SU-DHL-6 (cell line): ENCODE results near the gene USP7.
"Not testable (repeated sequence)": the region's sequence is repeated elsewhere in the genome, so short reads cannot be mapped to it uniquely, and the experiment has no call there.

Source experiments
- H2AFZ ChIP-seq: fragments of 200-600 bp; sonication (generic); 2 replicates; pipeline ENCODE4 v1.6.1; 2014; ENCODE audit warnings: low read depth, mild to moderate bottlenecking, moderate library complexity, mixed read lengths, antibody characterized with exemption, low read length; ENCODE audit not compliant: severe bottlenecking
- H3F3A ChIP-seq: fragments of 200-600 bp; shearing (Covaris generic); 2 replicates; pipeline ENCODE4 v1.6.0; 2016; ENCODE audit warnings: antibody characterized with exemption, mild to moderate bottlenecking; ENCODE audit not compliant: insufficient read depth
- H3K27ac ChIP-seq: fragments of 200-600 bp; sonication (generic); 2 replicates; pipeline ENCODE4 v1.5.1; 2016; ENCODE audit warnings: low read depth, mild to moderate bottlenecking, low read length, moderate library complexity, mixed read lengths
- H3K27me3 ChIP-seq: fragments of 200-600 bp; sonication (generic), shearing (Covaris generic); 2 replicates; pipeline ENCODE4 v1.6.0; 2014; ENCODE audit warnings: mild to moderate bottlenecking, low read length
- H3K36me3 ChIP-seq: fragments of 200-600 bp; sonication (generic); 2 replicates; pipeline ENCODE4 v1.6.1; 2014; ENCODE audit warnings: mild to moderate bottlenecking, low read length, mixed read lengths
- H3K4me2 ChIP-seq: fragments of 300-600, 200-600 bp; shearing (Covaris generic), sonication (generic); 2 replicates; pipeline ENCODE4 v1.6.0; 2014; ENCODE audit warnings: low read length, low read depth, mild to moderate bottlenecking; ENCODE audit not compliant: poor library complexity, severe bottlenecking
- H3K4me3 ChIP-seq: fragments of 200-600 bp; sonication (generic); 2 replicates; pipeline ENCODE4 v1.5.1; 2014; ENCODE audit warnings: antibody characterized with exemption, low read length, mild to moderate bottlenecking, mixed read lengths; ENCODE audit not compliant: insufficient read depth, poor library complexity, severe bottlenecking
- H3K79me2 ChIP-seq: fragments of 200-600 bp; sonication (generic); 2 replicates; pipeline ENCODE4 v1.6.1; 2014; ENCODE audit warnings: mild to moderate bottlenecking, low read length, moderate library complexity; ENCODE audit not compliant: insufficient read depth
- H3K9ac ChIP-seq: fragments of 200-600 bp; sonication (generic); 2 replicates; pipeline ENCODE4 v1.7.0; 2014; ENCODE audit warnings: mild to moderate bottlenecking, low read length
- H3K9me2 ChIP-seq: fragments of 200-600 bp; sonication (generic); replicated peaks from 2 replicates; pipeline ENCODE4 v1.6.1; 2014; ENCODE audit warnings: low read length; ENCODE audit not compliant: insufficient read depth
- H3K9me3 ChIP-seq: fragments of 200-600 bp; sonication (generic); 2 replicates; pipeline ENCODE4 v1.6.1; 2014; ENCODE audit warnings: low read length, mixed read lengths; ENCODE audit not compliant: insufficient read depth
- H4K20me1 ChIP-seq: fragments of 200-600 bp; sonication (generic); 2 replicates; pipeline ENCODE4 v1.6.1; 2014; ENCODE audit warnings: low read depth, mild to moderate bottlenecking, antibody characterized with exemption, low read length, moderate library complexity, mixed read lengths
- EZH2phosphoT487 ChIP-seq: fragments of 200-600 bp; sonication (generic), shearing (Covaris generic); conservative IDR thresholded peaks from 2 replicates; pipeline ENCODE4 v1.6.1; 2018; ENCODE audit warnings: mild to moderate bottlenecking, antibody characterized with exemption, low read length, moderate library complexity, mixed read lengths
- TF ChIP-seq, protein P1 (sequence below): fragments of 200-600 bp; sonication (generic); IDR thresholded peaks from one replicate; pipeline ENCODE4 v1.5.1; 2017; ENCODE audit warnings: antibody characterized with exemption, mild to moderate bottlenecking, low read length, moderate library complexity; ENCODE audit not compliant: insufficient read depth, poor library complexity, severe bottlenecking

USP7 gene

DNA sequence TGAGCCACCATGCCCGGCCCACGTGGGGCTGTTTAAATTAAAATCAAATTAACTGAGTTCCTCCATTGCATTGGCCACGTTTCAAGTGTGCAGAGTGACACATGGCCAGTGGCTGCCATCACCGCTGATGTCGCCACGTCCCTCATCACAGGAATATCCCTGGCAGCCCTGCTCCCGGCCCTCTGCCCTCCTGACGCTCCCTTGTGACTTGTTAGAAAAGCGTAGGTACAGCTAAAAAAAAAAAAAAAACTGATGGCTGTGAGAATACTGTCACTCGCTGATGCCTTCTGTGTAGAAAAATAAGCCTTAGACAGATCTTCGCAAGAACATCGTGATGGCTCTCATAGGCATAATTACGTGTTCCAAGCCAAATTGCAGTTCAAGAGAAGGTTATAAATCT lies 116.6 kb downstream of the USP7 start:
- no peaks in the 10 kb centered on the region; the same call in 1 of the 2 replicates for H4K20me1 ChIP-seq
- H2AFZ ChIP-seq, result no peak overlapping the region
- H3K27me3 ChIP-seq, result no peaks in the 10 kb centered on the region
- no peak overlapping the region for H3K27ac ChIP-seq
- no peak overlapping the region for H3K9ac ChIP-seq
- H3K79me2 ChIP-seq, result peaks cover 15% of the 10 kb centered on the region
- no peaks in the 10 kb centered on the region for H3K9me2 ChIP-seq
- H3F3A ChIP-seq, result no peaks in the 10 kb centered on the region
- H3K9me3 ChIP-seq, result no peaks in the 10 kb centered on the region
- H3K4me3 ChIP-seq, result no peak overlapping the region
- H3K4me2 ChIP-seq, result no peak overlapping the region
- no peaks in the 10 kb centered on the region; the same call in 1 of the 2 replicates for H3K36me3 ChIP-seq
- TF ChIP-seq EZH2phosphoT487, result no peak
- TF ChIP-seq, protein P1, sequence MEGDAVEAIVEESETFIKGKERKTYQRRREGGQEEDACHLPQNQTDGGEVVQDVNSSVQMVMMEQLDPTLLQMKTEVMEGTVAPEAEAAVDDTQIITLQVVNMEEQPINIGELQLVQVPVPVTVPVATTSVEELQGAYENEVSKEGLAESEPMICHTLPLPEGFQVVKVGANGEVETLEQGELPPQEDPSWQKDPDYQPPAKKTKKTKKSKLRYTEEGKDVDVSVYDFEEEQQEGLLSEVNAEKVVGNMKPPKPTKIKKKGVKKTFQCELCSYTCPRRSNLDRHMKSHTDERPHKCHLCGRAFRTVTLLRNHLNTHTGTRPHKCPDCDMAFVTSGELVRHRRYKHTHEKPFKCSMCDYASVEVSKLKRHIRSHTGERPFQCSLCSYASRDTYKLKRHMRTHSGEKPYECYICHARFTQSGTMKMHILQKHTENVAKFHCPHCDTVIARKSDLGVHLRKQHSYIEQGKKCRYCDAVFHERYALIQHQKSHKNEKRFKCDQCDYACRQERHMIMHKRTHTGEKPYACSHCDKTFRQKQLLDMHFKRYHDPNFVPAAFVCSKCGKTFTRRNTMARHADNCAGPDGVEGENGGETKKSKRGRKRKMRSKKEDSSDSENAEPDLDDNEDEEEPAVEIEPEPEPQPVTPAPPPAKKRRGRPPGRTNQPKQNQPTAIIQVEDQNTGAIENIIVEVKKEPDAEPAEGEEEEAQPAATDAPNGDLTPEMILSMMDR, result no peak

DNA sequence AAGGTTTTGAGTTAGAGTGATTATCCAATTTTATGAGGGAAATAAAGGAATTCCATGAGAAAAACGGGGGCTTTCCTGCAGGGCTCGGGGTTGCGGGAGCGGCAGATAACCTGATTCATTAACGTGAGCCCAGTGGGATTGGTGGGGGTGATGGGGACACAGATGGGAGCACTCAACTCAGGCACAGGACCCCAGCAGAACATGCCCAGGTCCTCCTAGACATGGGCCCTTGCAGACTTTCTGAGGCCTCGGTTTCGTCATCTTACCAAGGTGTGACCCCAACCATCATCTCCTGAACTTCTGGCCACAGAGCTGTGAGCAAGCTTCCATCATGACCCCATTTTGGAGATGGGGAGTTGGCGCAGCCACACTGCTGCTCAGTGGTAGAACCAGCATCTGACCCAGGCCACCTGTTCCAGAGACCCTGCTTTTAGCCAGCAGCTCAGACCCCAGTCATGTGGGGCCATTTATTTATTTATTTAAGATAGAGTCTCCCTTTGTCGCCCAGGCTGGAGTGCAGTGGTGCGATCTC lies 117.2 kb downstream of the USP7 start:
- Histone ChIP-seq H4K20me1 (no peaks in the 10 kb centered on the region; the same call in 1 of the 2 replicates), H3K79me2 (peaks cover 15% of the 10 kb centered on the region), H3K9me3 (no peaks in the 10 kb centered on the region), H3K27ac (no peak overlapping the region), H3K4me2 (no peak overlapping the region), H3K4me3 (no peak overlapping the region), H2AFZ (no peak overlapping the region), H3K27me3 (no peaks in the 10 kb centered on the region), H3K36me3 (no peaks in the 10 kb centered on the region; the same call in 1 of the 2 replicates), H3F3A (no peaks in the 10 kb centered on the region), H3K9ac (no peak overlapping the region), H3K9me2 (no peaks in the 10 kb centered on the region)
- TF ChIP-seq, protein P1, result no peak
- no peak for TF ChIP-seq EZH2phosphoT487

DNA sequence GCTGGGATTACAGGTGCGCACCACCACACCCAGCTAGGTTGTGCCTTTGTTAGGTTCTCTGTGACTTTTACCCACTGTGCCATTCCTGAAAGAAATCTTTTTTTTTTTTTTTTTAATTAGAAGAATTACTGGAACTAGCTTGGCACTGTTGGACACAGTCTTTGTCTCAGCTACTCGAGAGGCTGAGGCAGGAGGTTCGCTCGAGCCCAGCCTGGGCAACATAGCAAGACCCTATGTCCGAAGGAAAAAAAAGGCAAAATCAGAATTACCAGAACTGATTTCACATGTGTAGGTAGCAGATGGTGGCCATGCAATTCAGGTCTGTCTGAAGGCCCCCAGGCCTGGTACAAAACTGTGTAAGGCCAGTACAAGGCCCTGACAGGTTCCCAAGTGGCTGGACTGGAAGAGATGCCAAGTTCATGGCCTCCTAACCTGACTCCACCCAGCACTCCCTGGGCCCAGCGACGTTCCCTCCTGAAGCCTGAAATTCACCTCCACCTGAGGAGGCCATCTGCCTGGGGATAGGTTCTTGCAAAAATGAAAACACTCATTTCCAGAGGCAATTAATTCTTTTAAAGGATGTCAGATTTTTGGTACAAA lies 117.9 kb downstream of the USP7 start:
- Histone ChIP-seq H3F3A (no peaks in the 10 kb centered on the region), H3K27me3 (no peaks in the 10 kb centered on the region), H2AFZ (no peak overlapping the region), H3K36me3 (no peaks in the 10 kb centered on the region; the same call in 1 of the 2 replicates), H3K9ac (no peak overlapping the region), H3K27ac (no peak overlapping the region), H3K79me2 (peaks cover 15% of the 10 kb centered on the region), H3K9me3 (no peaks in the 10 kb centered on the region), H4K20me1 (no peaks in the 10 kb centered on the region; the same call in 1 of the 2 replicates), H3K4me3 (no peak overlapping the region), H3K9me2 (no peaks in the 10 kb centered on the region), H3K4me2 (no peak overlapping the region)
- TF ChIP-seq, protein P1, result no peak
- no peak for TF ChIP-seq EZH2phosphoT487

DNA sequence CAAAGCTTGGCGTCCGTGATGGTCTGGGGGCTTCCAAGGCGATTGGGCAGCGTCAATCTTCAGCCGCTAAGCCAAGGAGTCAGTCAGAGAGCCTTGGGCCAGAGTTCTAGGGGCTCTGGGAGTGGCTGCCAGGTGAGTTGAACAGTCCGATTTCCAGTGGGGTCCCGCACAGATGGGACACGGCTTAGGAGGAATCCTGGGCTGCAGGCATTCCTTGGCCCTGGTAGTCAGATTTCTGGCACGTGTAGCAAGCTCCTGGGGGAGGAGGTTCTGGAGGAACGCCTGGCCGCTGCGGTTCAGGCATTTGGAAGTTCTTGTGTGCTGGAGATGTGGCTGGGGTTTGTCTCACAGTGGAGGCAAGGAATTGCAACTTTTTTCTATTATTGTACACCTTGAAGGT lies 120.4 kb downstream of the USP7 start:
- H3K36me3 ChIP-seq, H3K27me3 ChIP-seq, H3K9me2 ChIP-seq, H3K27ac ChIP-seq, H3K9me3 ChIP-seq, H3F3A ChIP-seq, H4K20me1 ChIP-seq, H2AFZ ChIP-seq, H3K4me2 ChIP-seq, H3K4me3 ChIP-seq, H3K9ac ChIP-seq: not testable (repeated sequence)
- peaks cover 15% of the 10 kb centered on the region for H3K79me2 ChIP-seq
